HG02610 (cell line): ENCODE data around the gene EID3.
"Not testable (repeated sequence)": the region's sequence is repeated elsewhere in the genome, so short reads cannot be mapped to it uniquely, and the experiment has no call there.

Source experiments
- ATAC-seq: cut with Tn5 transposase; IDR thresholded peaks from one replicate; pipeline ENCODE4 v1.9.1; 2021; ENCODE audit warnings: mild to moderate bottlenecking, moderate library complexity; ENCODE audit not compliant: unreplicated experiment

Gene EID3

GRCh38 chr12:104303538-104304151, at the start of gene EID3:
EID3 (plus strand) TSS chr12:104303739; CDS start chr12:104303935, 196 bp downstream.
- ATAC-seq = peak; percentile 86

DNA sequence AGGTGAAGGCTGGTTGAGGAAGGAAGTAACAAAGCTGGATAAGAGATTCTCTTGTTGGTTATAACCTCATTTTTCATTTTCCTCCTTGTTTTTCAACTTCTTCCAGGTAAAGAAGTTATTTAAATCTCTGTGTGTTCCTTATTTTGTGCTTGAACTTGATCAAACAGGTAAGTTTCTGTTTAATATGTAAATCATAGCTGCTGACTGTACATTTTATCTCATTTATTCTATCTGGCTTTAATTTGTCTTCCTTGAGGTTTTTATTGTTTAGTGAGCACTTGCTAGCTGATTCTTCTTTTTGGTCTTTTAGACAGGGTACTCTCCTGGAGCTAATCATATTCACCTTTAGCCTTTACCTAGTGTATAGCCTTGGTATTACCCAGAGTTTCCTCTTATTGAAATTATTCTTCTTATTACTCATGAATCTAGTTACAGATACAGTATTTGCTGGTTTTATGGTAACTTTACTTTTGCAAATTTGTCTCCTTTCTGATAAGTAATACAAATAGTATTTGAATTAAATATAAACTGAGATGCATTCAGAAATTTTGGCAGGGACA, 45.5 kb upstream of the EID3 start:
- no peak for ATAC-seq

DNA sequence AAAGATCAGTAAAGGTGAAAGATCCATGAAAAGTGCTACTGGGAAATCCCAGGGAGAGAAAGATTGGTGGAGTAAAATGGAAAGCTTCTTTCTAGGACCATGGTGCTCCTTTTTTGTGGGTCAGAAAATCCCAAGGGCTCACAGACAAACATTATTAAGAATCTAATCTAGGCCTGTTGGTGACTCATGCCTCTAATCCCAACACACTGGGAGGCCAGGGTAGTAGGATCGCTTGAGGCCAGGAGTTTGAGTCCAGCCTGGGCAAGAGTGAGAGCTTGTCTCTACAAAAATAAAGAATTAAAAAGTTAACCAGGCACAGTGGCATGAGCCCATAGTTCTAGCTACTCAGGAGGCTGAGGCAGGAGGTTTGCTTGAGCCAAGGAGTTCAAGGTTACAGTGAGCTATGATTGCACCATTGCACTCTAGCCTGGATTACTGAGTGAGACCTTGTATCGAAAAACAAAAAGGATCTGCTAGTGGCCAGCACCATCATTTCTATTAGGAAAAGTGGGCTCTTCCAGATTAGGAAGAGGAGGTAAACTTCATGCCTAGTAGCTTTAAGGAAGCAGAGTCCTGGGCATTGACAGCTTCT, 45.0 kb upstream of the EID3 start:
- ATAC-seq = no peak

DNA sequence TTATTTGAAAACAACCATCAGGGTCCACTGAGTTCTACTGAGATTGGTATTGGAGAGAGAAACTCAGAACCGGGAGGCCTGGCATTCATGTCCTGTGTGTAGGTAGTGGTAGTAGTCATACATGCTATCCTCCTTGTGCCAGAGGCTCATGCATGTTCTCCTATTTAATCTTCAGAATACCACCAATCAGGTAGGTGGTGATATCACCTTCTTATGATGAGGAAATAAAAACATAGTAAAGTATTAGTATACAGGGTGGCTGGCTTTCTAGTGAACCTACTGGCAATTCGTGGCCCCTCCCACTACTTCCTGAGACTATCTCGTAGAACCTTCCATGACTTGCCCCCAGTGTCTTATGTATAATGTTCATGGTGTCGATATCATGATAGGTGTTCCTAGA, 40.5 kb upstream of the EID3 start:
- ATAC-seq = no peak

DNA sequence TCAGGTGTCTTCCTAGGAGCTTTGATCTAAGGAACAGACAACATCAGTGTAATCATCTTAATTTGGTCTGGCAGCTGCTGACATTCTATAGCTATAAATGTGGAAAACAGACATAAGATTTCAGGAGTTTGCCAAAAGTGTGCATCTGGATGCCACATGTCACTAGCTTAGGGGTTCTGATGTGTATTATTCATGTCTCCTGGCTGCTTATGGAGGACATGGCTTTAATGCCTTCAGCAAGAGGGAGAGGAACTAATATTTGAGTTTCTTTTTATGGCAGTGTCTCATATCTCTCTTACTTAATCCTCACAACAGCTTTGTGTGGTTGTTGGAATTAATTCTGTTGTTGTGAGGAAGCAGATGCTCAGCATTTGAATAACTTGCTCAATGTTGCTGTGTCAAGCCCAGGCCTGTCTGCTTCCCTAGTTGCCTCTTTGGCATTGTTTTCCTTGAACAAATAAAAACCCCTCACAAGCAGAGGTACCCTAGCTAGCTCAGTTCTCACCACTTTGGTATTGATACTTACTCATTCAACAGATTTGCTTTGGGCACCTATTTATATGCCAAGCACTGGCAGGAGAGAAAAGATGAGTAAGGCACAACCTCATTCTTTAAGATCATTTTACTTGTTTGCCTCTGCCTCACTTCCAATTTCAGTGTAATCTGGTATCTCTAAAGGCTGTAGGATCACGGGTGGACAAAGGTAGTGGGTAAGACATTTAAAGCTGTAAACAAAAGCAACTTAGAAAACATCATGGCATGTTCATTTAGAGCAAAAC, 39.8 kb upstream of the EID3 start:
- ATAC-seq = no peak

DNA sequence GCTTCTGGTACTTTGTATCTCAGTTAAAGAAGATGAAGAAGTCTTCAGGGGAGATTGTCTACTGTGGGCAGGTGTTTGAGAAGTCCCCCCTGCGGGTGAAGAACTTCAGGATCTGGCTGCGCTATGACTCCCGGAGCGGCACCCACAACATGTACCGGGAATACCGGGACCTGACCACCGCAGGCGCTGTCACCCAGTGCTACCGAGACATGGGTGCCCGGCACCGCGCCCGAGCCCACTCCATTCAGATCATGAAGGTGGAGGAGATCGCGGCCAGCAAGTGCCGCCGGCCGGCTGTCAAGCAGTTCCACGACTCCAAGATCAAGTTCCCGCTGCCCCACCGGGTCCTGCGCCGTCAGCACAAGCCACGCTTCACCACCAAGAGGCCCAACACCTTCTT, 38.1 kb upstream of the EID3 start:
- not testable (repeated sequence) for ATAC-seq

GRCh38 chr12:104272938-104273337, 30.6 kb upstream of the EID3 start:
- no peak for ATAC-seq

- ATAC-seq = no peak
These were observed 30.0 kb upstream of the EID3 start for GRCh38 chr12:104273503-104273902.

GRCh38 chr12:104274811-104275210, 28.7 kb upstream of the EID3 start:
- ATAC-seq = no peak

GRCh38 chr12:104275689-104276088, 27.9 kb upstream of the EID3 start:
- ATAC-seq = no peak

DNA sequence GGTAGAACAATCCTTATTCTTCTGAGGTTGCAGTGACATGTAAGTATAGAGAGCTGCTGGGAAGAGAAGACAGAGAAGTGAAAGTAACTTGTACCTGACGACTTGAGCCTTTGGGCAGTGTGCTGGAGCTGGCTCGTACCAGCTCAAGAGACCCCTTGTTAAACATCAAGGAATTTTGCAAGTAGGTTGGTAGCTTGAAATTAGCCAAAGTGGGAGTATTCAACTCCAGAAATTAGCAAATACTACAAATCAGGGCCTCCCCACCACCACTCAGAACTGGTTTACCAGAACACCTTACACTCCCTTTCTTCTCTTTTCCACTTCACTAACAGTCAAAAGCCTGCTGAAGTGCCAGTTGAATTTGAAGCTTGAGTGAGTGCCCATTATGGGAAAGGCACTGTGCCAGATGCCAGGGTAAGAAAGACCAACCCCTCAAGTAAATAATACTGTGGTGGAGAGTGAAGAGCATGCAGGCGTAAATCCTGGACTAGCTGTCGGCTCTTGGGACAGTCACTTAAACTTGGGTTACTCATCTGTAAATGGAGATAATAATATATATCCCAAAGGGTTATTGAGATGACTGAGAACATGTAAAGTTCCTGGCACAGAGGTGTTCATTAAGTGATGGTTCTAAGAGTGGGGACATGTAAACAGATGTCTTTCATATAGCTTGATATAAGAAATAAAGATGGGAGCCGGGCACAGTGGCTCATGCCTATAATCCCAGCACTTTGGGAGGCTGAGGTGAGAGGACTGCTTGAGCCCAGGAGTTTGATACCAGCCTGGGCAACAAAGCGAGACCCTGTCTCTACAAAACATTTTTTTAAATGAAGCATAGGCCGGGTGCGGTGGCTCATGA, 27.0 kb upstream of the EID3 start:
- ATAC-seq = peak; percentile 66

GRCh38 chr12:104279164-104279563, 24.4 kb upstream of the EID3 start:
- no peak for ATAC-seq

GRCh38 chr12:104280111-104280510, 23.4 kb upstream of the EID3 start:
- ATAC-seq = no peak

GRCh38 chr12:104280717-104281458, 22.7 kb upstream of the EID3 start:
- ATAC-seq = no peak

GRCh38 chr12:104281636-104282035, 21.9 kb upstream of the EID3 start:
- no peak for ATAC-seq

- no peak for ATAC-seq
These were observed 21.4 kb upstream of the EID3 start for GRCh38 chr12:104282109-104282508.

- no peak for ATAC-seq
These were observed 17.6 kb upstream of the EID3 start for GRCh38 chr12:104285740-104286515.

GRCh38 chr12:104286516-104287482, 16.7 kb upstream of the EID3 start:
- ATAC-seq = peak; percentile 87
